K562 (cell line): Measurements from ENCODE around the gene FKBP8. TPM values are rescaled to one million over a fixed set of nuclear protein-coding genes. Genes with fewer than 3 reads are reported as not detected.

Experiments used
- ELF4 ChIP-seq: fragments of 450-650 bp; formaldehyde crosslinking; IDR thresholded peaks from 2 replicates; pipeline ENCODE4 v1.4.0; 2022; ENCODE audit warnings: missing genetic modification characterization
- KAT8 ChIP-seq: fragments of 450-650 bp; IDR thresholded peaks from 2 replicates; pipeline ENCODE4 v1.6.1; 2016; ENCODE audit warnings: low read depth, mild to moderate bottlenecking
- KLF13 ChIP-seq: fragments of 450-650 bp; IDR thresholded peaks from 2 replicates; pipeline ENCODE4 v1.6.1; 2016; ENCODE audit warnings: missing genetic modification characterization, low read depth, mild to moderate bottlenecking, missing compliant biosample characterization, moderate library complexity, borderline replicate concordance
- PCBP1 ChIP-seq: fragments of 200-400 bp; formaldehyde crosslinking; IDR thresholded peaks from 2 replicates; pipeline ENCODE4 v1.6.1; 2018; ENCODE audit warnings: mild to moderate bottlenecking, low read depth, low read length; ENCODE audit not compliant: poor library complexity, severe bottlenecking
- POLR2AphosphoS5 ChIP-seq: IDR thresholded peaks from 2 replicates; pipeline ENCODE4 v1.6.1; 2011; ENCODE audit warnings: mild to moderate bottlenecking, low read depth, low read length, moderate library complexity; ENCODE audit not compliant: control insufficient read depth, insufficient read depth
- SAFB ChIP-seq: fragments of 200-400 bp; formaldehyde crosslinking; IDR thresholded peaks from 2 replicates; pipeline ENCODE4 v1.6.1; 2017; ENCODE audit warnings: low read depth, low read length, borderline replicate concordance
- SMARCA4 ChIP-seq: fragments of 450-650 bp; IDR thresholded peaks from 2 replicates; pipeline ENCODE4 v1.6.1; 2016
- SOX6 ChIP-seq: fragments of 450-650 bp; IDR thresholded peaks from 2 replicates; pipeline ENCODE4 v1.6.1; 2014; ENCODE audit warnings: mild to moderate bottlenecking
- TAL1 ChIP-seq: fragments of 450-650 bp; IDR thresholded peaks from 2 replicates; pipeline ENCODE4 v1.6.1; 2016; ENCODE audit warnings: mild to moderate bottlenecking
- TEAD1 ChIP-seq, 2 experiments: fragments of 450-650 bp in 1 of 2; sonication (generic) in 1 of 2; formaldehyde crosslinking; IDR thresholded peaks; 2 replicates each; pipeline versions ENCODE4 v1.4.0 to v1.8.0; 2020 to 2022; ENCODE audit warnings: mild to moderate bottlenecking in 2 of 2, missing genetic modification reagents in 1 of 2
- TGIF2 ChIP-seq: sonication (generic); formaldehyde crosslinking; IDR thresholded peaks from 2 replicates; pipeline ENCODE4 v1.8.1; 2022; ENCODE audit warnings: mild to moderate bottlenecking, missing genetic modification reagents, moderate library complexity
- ZNF12 ChIP-seq: sonication (generic); formaldehyde crosslinking; IDR thresholded peaks from 2 replicates; pipeline ENCODE4 v1.4.0; 2020; ENCODE audit warnings: mild to moderate bottlenecking, missing genetic modification reagents
- ZNF121 ChIP-seq: sonication (generic); formaldehyde crosslinking; conservative IDR thresholded peaks from 2 replicates; pipeline ENCODE4 v1.8.0; 2022; ENCODE audit warnings: missing genetic modification reagents
- ZNF24 ChIP-seq: fragments of 450-650 bp; IDR thresholded peaks from 2 replicates; pipeline ENCODE4 v1.6.1; 2016
- ZNF444 ChIP-seq: fragments of 250-450 bp; sonication (Bioruptor Pico); IDR thresholded peaks from 2 replicates; pipeline ENCODE4 v1.4.0; 2020; ENCODE audit warnings: mild to moderate bottlenecking, moderate library complexity
- ZNF57 ChIP-seq: fragments of 450-650 bp; formaldehyde crosslinking; IDR thresholded peaks from 2 replicates; pipeline ENCODE4 v1.4.0; 2020; ENCODE audit warnings: mild to moderate bottlenecking, moderate library complexity
- polyA plus RNA-seq, 8 experiments: library from polyadenylated mRNA; depleted of rRNA in 4 of 8; stranded (reverse) in 5 of 8; unstranded in 3 of 8; fragments of >200 nt; fragmentation: Nextera tagmentation in 2 of 8; fragmentation: Illumina TruSeq in 1 of 8; extraction: Ambion mirVana in 2 of 8; extraction: Trizol in 1 of 8; gene quantifications; 2 replicates each; pipeline versions ENCODE4 v1.2.1 to v1.2.3, GENCODE V29; 2011 to 2014; ENCODE audit warnings: inconsistent platforms in 1 of 8, missing spikeins in 1 of 8
- total RNA-seq, 7 experiments: library from RNA; depleted of rRNA in 6 of 7; stranded (reverse); fragments of >200 nt in 6 of 7; fragmentation: Illumina TruSeq in 2 of 7; extraction: Trizol in 2 of 7; gene quantifications; 2 replicates each; pipeline versions ENCODE4 v1.2.1 to v1.2.3, GENCODE V29; 2011 to 2021; ENCODE audit warnings: low replicate concordance in 1 of 7
- TF ChIP-seq, protein P1 (sequence below), 2 experiments: fragments of 450-650 bp in 1 of 2; sonication (generic) in 1 of 2; formaldehyde crosslinking; conservative IDR thresholded peaks; 2 replicates each; pipeline versions ENCODE4 v1.4.0 to v1.8.1; 2020 to 2022; ENCODE audit warnings: mild to moderate bottlenecking in 1 of 2, missing genetic modification reagents in 1 of 2
- TF ChIP-seq, protein P2 (sequence below): fragments of 450-650 bp; conservative IDR thresholded peaks from 2 replicates; pipeline ENCODE4 v1.6.1; 2016; ENCODE audit warnings: missing genetic modification characterization, low read depth, mild to moderate bottlenecking, control low read depth, missing compliant biosample characterization
- TF ChIP-seq, protein P3 (sequence below): fragments of 200-800 bp; sonication (Bioruptor generic); IDR thresholded peaks from 2 replicates; pipeline ENCODE4 v1.6.1; 2017; ENCODE audit warnings: missing genetic modification characterization, missing compliant biosample characterization
- TF ChIP-seq, protein P4 (sequence below): sonication (generic); formaldehyde crosslinking; IDR thresholded peaks from 2 replicates; pipeline ENCODE4 v1.9.0; 2022; ENCODE audit warnings: mild to moderate bottlenecking, missing genetic modification reagents
- TF ChIP-seq, protein P5 (sequence below): fragments of 250-450 bp; sonication (Bioruptor Pico); IDR thresholded peaks from 2 replicates; pipeline ENCODE4 v1.8.0; 2021; ENCODE audit warnings: moderate library complexity, mild to moderate bottlenecking, inconsistent platforms

The FKBP8 gene
- total and polyA plus RNA-seq, 9 of the 15 experiments (the other 6 are each of a cell fraction or from before 2014, with no cell fraction given) = 0.46 to 236 (median 104) TPM

DNA sequence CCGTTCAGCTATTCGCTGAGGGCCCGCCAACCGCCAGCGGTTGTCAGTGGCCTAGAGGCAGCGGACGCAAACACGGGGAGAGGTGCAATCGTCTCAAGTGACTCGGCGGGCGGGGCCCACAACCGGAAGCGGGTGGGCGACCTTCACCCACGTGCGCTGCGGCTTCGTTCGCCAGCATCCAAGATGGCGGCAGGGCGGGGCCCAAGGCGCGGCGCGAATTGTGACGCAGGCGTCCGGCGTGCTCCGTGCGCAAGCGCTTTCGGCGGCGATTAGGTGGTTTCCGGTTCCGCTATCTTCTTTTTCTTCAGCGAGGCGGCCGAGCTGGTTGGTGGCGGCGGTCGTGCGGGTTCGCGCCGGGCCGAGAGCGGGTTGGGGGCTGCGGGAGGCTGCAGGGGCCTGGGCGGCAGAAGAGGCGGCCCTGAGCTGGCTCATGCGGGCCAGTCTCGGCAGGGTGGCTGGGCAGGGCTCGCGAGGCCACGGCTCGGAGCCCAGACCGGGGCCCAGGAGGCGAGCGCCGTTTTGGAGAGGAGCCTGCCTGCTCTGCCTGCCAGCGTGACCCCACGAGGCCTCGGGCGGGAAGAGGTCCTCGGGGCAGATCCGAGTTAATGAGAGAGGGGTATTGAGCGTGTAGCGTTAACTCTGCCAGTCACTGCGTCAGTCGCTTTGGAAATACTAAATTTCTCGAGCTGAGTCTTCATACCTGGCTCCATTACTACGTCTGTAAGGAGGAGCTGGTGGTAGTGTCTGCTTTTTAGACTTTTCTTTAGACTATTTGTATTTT, 28.4 kb upstream of the FKBP8 start, which contains the start of gene UBA52 (continued):
- TF ChIP-seq SMARCA4 (no peak), SAFB (no peak), SOX6 (0 out of 2 replicates have a peak, but pooled peaks have one; percentile 35), PCBP1 (no peak), KAT8 (no peak), TAL1 (no peak), ELF4 (peak; percentile 80; the same call in 1 of the 2 replicates), POLR2AphosphoS5 (peak; percentile 95), ZNF24 (no peak), ZNF444 (CRISPR knock-in tag) (no peak), TGIF2 (CRISPR knock-in tag) (no peak; the same call in 1 of the 2 replicates), ZNF121 (CRISPR knock-in tag) (no peak), ZNF57 (CRISPR knock-in tag) (no peak), KLF13 (peak; percentile 82; the same call in 1 of the 2 replicates), TEAD1 (CRISPR knock-in tag; IDR thresholded peaks at IDR 0.05) (0 out of 4 replicates have a peak, but pooled peaks of 1 of the 2 experiments have one; percentile 50), ZNF12 (CRISPR knock-in tag) (0 out of 2 replicates have a peak, but pooled peaks have one; percentile 6)
- TF ChIP-seq, protein P1, sequence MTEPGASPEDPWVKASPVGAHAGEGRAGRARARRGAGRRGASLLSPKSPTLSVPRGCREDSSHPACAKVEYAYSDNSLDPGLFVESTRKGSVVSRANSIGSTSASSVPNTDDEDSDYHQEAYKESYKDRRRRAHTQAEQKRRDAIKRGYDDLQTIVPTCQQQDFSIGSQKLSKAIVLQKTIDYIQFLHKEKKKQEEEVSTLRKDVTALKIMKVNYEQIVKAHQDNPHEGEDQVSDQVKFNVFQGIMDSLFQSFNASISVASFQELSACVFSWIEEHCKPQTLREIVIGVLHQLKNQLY (CRISPR knock-in tag; conservative IDR thresholded peaks at IDR 0.05) = no peak
- TF ChIP-seq, protein P2, sequence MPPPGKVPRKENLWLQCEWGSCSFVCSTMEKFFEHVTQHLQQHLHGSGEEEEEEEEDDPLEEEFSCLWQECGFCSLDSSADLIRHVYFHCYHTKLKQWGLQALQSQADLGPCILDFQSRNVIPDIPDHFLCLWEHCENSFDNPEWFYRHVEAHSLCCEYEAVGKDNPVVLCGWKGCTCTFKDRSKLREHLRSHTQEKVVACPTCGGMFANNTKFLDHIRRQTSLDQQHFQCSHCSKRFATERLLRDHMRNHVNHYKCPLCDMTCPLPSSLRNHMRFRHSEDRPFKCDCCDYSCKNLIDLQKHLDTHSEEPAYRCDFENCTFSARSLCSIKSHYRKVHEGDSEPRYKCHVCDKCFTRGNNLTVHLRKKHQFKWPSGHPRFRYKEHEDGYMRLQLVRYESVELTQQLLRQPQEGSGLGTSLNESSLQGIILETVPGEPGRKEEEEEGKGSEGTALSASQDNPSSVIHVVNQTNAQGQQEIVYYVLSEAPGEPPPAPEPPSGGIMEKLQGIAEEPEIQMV (tag) = peak; percentile 42; the same call in 1 of the 2 replicates
- TF ChIP-seq, protein P3, sequence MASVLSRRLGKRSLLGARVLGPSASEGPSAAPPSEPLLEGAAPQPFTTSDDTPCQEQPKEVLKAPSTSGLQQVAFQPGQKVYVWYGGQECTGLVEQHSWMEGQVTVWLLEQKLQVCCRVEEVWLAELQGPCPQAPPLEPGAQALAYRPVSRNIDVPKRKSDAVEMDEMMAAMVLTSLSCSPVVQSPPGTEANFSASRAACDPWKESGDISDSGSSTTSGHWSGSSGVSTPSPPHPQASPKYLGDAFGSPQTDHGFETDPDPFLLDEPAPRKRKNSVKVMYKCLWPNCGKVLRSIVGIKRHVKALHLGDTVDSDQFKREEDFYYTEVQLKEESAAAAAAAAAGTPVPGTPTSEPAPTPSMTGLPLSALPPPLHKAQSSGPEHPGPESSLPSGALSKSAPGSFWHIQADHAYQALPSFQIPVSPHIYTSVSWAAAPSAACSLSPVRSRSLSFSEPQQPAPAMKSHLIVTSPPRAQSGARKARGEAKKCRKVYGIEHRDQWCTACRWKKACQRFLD (CRISPR knock-in tag) = no peak
- TF ChIP-seq, protein P4, sequence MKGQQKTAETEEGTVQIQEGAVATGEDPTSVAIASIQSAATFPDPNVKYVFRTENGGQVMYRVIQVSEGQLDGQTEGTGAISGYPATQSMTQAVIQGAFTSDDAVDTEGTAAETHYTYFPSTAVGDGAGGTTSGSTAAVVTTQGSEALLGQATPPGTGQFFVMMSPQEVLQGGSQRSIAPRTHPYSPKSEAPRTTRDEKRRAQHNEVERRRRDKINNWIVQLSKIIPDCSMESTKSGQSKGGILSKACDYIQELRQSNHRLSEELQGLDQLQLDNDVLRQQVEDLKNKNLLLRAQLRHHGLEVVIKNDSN (CRISPR knock-in tag) = peak; percentile 98
- TF ChIP-seq, protein P5, sequence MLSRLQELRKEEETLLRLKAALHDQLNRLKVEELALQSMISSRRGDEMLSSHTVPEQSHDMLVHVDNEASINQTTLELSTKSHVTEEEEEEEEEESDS (CRISPR knock-in tag) = no peak
